ENCODE data around the gene CIT.

The CIT gene

DNA sequence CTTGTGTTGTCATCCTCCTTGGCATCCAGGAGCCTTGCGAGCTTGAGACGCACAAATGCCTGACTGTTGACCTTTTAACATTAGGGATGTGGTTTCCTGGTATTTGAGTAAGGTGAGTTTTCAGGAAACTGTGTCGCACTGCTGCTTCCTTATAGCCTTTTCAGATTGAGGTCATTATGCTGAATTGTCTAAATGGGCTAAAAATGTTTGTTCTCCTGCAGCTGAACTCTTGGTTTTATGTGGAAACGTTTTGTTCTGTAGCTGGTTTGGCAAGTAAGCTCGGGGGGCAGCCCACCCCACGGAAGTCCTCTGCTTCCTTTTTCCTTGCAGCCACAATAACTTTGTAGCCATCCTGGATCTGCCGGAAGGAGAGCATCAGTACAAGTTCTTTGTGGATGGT is 203.5 kb downstream of the CIT start:
- TF ChIP-seq SIN3A (IDR thresholded peaks at IDR 0.05; ENCODE audit: borderline replicate concordance, insufficient read depth, low read length) (no peak), FOXP2 (optimal IDR thresholded peaks at IDR 0.05; ENCODE audit: borderline replicate concordance, extremely low read depth, extremely low read length, insufficient read depth) (no peak), TAF1 (IDR thresholded peaks at IDR 0.05; ENCODE audit: borderline replicate concordance, insufficient read depth, low read length) (no peak), POLR2AphosphoS5 (IDR thresholded peaks at IDR 0.05; ENCODE audit: low read depth, low read length) (no peak)
- TF ChIP-seq, protein P1, sequence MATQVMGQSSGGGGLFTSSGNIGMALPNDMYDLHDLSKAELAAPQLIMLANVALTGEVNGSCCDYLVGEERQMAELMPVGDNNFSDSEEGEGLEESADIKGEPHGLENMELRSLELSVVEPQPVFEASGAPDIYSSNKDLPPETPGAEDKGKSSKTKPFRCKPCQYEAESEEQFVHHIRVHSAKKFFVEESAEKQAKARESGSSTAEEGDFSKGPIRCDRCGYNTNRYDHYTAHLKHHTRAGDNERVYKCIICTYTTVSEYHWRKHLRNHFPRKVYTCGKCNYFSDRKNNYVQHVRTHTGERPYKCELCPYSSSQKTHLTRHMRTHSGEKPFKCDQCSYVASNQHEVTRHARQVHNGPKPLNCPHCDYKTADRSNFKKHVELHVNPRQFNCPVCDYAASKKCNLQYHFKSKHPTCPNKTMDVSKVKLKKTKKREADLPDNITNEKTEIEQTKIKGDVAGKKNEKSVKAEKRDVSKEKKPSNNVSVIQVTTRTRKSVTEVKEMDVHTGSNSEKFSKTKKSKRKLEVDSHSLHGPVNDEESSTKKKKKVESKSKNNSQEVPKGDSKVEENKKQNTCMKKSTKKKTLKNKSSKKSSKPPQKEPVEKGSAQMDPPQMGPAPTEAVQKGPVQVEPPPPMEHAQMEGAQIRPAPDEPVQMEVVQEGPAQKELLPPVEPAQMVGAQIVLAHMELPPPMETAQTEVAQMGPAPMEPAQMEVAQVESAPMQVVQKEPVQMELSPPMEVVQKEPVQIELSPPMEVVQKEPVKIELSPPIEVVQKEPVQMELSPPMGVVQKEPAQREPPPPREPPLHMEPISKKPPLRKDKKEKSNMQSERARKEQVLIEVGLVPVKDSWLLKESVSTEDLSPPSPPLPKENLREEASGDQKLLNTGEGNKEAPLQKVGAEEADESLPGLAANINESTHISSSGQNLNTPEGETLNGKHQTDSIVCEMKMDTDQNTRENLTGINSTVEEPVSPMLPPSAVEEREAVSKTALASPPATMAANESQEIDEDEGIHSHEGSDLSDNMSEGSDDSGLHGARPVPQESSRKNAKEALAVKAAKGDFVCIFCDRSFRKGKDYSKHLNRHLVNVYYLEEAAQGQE (IDR thresholded peaks at IDR 0.05; ENCODE audit: insufficient read depth in 1 of 2, low read depth in 2 of 2, low read length in 2 of 2) = no peak

DNA sequence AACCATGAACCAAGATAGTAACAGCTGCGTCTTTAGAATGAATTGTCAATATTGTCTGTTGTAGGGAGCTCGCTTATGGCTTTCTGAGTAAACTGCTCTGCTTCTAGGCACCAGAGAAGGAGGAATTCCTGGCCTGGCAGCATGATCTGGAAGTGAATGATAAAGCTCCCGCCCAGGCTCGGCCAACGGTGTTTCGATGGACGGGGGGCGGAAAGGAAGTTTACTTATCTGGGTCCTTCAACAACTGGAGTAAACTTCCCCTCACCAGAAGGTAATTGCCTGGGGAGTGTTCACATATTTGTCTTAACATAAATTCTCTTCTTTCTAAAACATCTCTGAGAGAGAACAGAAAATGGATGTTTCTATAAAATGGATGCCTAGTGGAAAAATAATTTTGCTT is 204.9 kb downstream of the CIT start:
- no peak for TF ChIP-seq FOXP2 (optimal IDR thresholded peaks at IDR 0.05; ENCODE audit: borderline replicate concordance, extremely low read depth, extremely low read length, insufficient read depth)
- TF ChIP-seq, protein P1 (IDR thresholded peaks at IDR 0.05; ENCODE audit: insufficient read depth in 1 of 2, low read depth in 2 of 2, low read length in 2 of 2) = no peak

- no peak for TF ChIP-seq POLR2AphosphoS5 (IDR thresholded peaks at IDR 0.05; ENCODE audit: low read depth, low read length)
- TF ChIP-seq, protein P1 (IDR thresholded peaks at IDR 0.05; ENCODE audit: insufficient read depth in 1 of 2, low read depth in 2 of 2, low read length in 2 of 2) = no peak
- TF ChIP-seq FOXP2 (optimal IDR thresholded peaks at IDR 0.05; ENCODE audit: borderline replicate concordance, extremely low read depth, extremely low read length, insufficient read depth) = no peak
- no peak for TF ChIP-seq SIN3A (IDR thresholded peaks at IDR 0.05; ENCODE audit: borderline replicate concordance, insufficient read depth, low read length)
- TF ChIP-seq TAF1 (IDR thresholded peaks at IDR 0.05; ENCODE audit: borderline replicate concordance, insufficient read depth, low read length) = no peak
These were observed 206.1 kb downstream of the CIT start for GRCh38 chr12:119671070-119671469.

DNA sequence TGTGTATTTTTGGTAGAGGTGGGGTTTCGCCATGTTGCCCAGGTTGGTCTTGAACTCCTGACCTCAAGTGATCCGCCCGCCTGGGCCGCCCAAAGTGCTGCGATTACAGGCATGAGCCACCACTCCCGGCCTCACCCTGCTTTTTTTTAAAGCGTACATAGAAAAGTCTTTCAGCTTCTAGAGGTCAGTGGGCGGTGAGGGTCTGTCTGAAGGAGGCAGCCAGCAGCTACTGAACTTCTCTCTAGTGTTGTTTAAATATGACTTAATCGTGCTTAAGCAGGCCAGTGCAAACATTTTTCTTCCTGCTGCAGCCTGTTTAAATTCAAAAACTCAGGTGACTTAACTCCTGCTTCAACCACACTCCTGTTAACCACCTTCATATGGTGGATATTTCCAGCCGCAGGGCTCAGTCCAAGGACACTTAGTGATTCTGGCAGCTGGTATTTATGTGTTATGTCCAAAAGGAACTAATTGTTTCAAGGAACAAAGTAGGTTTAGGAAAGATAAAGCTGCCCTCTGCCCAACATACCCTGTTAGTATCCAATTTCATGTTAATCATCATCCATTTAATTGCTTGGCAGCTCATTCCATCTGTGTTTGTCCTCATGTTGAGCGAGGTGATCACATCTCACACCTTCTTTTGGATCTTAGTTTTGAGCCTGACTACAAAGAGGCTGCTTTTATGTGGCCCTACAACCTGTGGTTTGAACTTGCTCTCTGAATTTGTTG is 207.2 kb downstream of the CIT start:
- TF ChIP-seq SIN3A (IDR thresholded peaks at IDR 0.05; ENCODE audit: borderline replicate concordance, insufficient read depth, low read length) (no peak), FOXP2 (optimal IDR thresholded peaks at IDR 0.05; ENCODE audit: borderline replicate concordance, extremely low read depth, extremely low read length, insufficient read depth) (no peak), POLR2AphosphoS5 (IDR thresholded peaks at IDR 0.05; ENCODE audit: low read depth, low read length) (no peak), TAF1 (IDR thresholded peaks at IDR 0.05; ENCODE audit: borderline replicate concordance, insufficient read depth, low read length) (no peak)
- TF ChIP-seq, protein P1 (IDR thresholded peaks at IDR 0.05; ENCODE audit: insufficient read depth in 1 of 2, low read depth in 2 of 2, low read length in 2 of 2) = no peak
